ENCODE results near the gene PDE2A. TPM values are rescaled to one million over a fixed set of nuclear protein-coding genes. Genes with fewer than 3 reads are reported as not detected.

PDE2A gene
- total RNA-seq, 1 donor from 2014 or later = 8.4 TPM

DNA sequence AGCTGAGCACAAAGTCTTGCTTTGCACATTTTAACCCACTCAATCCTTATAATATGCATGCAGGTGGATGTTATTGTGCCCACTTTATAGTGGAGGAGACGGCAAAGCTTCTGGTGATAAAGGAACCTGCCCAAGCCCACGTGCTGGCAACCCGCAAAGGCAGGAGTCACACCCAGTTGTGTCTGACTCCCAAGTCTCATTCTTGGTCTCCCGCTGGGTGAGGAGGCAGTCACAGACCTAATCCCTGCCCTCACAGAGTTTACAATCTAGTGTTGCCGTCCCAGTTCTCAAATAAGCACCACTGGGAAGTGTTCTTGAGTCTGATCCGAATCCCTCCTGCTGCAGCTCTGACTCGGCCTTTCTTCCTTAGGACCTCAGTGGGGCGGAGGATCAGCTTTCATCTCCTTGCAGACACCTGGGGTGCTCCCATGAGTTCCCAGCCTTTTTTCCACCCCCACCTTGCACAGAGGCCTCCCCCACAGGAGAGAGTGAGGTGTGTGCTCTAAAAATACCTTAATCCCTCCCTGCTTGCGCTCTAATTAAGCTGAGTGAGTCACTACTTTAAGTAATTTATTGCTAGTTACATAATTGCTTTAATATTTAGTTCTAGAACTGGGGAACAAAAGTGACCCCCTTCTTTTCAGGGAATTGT, 15.1 kb downstream of the PDE2A start:
- no peak for DNase-seq (ENCODE audit: low read depth, low spot score)

DNA sequence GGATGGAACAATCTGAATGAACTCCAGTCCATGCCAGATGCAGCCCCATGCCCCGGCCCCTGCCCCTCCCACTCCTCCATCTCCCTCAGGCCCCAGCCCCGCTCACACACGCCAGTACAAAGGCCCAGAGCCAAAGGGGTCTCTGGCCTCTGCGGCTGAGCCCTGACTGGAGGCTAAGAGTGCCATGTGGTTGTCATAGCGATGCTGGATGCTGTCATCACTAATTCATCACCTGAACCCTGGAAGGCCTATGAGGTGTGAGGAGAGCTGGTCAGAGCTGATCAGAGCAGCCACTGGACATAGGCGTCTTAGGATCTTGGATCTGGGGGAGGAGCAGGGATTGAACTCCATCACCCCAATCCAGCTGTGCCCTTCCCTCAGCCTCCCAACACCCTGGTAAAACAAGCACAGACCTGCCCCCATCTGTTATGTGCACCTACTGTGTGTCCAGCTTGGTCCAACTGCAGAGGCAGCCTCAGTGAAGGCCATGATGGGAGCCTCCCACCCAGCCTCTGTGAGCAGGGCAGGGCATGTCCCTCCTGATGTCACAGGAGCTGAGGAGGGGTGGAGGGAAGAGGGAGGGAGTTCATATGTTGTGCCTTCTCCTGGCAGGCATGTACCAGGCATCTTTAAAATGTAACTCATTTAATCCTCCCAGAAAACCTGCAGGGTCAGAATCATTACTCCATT, 16.7 kb downstream of the PDE2A start:
- no peak for DNase-seq (ENCODE audit: low read depth, low spot score)

DNA sequence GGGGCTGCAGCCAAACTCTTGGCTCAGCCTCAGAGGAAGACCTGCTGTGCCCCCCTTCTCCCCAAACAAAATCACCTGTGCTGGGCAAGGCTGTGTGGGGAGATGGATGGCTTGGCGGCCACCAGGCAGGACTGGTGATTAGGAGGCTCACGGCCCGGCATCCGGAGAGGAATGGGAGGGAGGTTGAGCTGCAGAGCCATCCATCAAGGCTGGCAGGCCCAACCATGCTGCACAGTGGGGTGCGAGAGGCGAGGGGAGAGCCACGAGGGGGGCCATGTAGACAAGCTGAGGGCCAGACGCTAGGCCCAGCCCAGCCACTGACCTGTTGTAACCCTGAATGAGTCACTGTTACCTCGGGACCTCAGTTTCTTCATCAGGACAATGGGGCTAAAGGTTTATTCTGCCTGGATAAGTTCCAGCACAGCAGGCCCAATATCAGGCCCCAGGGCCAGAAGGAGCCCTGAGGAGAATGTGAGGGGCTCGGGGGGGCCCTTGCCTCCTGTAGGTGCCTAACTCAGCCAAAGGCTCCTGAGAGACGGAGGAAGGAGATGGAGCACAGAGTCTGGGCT, 18.2 kb downstream of the PDE2A start:
- no peak for DNase-seq (ENCODE audit: low read depth, low spot score)

DNA sequence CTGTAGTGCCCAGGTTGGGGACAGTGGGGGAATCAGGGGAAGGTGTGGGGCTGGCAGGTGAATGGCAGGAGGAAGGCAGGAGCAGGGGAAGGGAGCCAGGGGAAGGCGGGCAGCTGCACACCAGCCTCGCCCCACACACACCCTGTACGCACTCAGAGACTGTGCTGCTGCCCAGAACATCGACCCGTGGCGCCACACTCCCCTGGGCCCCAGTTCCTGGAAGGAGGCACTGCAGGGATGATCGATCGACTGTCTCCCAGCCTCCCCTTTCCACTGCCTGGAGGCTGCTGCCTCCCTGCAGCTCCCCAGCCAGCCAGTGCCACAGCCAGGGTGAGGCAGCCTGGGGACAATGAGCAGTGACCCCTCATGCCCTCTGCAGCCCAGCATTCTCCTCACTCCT, 19.2 kb downstream of the PDE2A start:
- no peak for DNase-seq (ENCODE audit: low read depth, low spot score)

DNA sequence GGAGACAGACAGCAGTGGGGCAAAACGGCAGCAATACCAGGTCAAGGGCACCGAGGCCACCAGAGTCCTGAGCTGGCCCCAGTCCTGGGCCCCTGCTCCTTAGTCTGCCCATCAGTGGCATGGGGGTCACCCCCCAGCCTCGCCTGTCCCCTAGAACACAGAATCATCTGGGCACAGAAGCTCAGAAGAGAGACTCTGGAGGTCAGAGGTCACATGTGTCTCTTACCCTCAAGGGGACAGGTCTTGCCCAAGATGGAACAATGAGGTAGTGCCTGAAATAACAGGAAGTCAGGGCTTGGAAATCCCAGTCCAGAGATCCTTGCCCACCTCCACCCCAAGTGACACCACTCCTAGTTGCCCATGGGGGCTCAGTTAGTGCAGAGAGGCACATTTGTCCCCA, 20.6 kb downstream of the PDE2A start:
- DNase-seq (ENCODE audit: low read depth, low spot score) = no peak

DNA sequence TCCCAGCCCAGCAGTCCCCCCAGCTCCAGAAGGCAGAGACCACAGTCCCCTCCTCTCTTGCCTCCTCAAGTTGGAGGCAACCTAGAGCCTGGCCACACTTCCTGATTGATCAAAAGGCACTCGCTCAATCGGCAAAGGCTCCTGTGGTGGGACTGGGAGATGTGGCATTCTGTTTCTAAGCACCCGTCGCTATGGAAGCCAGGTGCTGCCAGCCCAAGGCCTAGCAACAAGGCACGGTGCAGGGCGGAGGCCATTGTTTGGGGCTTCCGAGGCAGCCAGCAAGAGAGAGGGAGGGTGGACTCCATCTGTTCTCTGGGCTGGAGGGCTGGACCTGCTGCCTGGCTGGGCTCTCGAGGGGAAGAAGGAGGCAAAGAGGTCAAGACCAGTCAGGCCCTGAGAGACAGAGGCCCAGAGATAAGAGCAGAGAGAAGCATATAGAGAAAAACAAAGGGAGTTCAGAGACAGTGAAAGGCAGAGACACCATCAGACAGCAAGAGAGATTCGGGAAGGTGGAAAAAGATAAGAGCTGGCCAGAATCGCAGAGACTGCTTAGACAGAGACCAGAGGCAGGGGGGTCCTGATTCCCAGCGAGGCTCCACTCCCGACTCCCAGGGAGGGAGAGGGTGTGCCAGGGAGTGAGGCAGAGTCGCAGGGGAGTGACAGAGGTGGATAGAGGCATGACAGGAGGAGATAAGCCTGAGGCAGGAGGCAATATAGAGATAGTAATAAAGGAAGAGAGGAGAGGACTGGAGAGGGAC, 21.2 kb downstream of the PDE2A start:
- DNase-seq (ENCODE audit: low read depth, low spot score) = no peak

DNA sequence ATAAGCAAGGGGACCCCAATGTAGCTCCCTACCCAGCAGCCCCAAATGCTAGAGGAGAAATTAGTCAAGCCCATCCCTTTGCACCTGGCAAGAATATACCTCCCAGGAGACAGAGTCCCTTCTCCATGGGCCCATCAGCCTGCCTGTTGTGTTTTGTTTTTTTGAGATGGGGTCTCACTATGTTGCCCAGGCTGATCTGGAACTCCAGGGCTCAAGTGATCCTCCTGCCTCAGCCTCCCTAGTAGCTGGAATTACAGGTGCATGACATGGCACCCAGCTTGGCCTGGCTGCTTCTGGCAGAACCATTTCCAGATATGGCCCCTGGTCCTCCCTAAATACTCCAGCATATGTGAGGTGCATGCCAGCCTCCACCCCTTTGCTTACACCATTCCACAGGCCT, 22.1 kb downstream of the PDE2A start:
- no peak for DNase-seq (ENCODE audit: low read depth, low spot score)

DNA sequence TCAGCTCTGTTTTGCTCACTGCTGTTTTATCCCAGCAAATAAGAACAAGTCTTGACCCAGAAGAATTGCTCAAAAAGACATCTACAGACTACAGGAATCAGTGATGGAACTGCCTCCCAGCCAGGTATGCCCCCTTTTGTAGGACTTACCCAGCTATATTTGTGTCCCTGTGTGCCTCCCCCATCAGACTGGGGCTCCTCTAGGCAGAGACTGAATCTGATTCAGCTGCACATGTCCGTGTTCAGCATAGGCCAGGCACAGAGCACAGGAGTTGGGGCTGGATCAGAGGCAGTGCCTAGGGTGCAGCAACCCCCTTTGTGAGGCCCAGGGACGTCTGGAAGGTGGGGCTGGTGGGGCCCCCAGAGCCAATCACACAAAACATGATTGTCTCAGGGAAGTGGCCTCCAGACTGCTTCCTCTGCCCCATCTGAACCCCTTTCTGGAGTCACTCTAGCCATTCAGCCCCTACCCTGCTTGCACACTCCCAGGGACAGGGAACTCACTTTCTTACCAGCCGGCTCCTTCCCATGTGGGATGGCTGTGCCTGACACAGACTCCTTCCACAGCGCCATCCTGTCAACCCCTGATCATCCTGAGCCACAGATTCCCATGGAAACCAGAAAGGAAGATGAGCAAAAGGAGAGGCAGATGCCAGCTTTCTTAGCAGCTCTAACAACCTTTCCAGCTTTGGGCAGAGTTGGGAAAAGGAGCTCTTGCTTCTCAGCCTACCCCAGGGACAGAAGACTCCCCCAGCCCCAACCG, 24.8 kb downstream of the PDE2A start:
- no peak for DNase-seq (ENCODE audit: low read depth, low spot score)

DNA sequence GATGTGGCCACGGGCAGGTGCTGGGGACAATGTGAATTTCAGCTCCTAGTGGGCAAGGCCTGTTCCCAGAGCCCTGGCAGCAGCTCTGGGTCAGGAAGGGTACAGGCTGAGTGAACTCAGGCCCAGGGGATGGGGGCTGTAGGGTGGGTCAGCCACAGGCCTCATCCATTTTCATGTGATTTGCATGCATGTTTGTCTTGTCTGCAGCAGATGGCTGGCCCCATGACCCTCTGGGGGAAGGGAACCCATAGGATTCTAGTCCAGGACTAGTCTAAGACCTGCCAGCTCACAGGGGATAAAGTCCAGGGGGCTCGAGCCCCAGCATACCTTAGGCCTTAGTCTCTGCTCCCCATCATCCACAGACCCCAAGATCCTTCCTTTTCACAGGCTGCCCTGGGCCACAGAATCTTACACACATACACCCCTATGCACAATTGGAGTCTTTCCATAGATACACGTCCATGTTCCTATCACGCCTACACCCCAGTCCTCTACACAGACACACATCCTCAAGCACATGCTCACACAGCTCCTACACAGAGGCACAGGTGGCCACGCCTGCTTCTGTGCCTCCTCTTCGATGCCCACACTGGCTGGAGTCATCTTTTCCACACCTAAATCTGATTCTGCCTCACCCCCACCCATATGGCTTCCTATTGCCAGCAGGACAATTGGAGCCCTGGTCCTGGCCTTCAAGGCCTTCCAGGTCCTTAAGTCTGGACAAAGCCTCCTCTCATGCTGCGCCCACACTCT, 25.7 kb downstream of the PDE2A start:
- DNase-seq (ENCODE audit: low read depth, low spot score) = no peak

DNA sequence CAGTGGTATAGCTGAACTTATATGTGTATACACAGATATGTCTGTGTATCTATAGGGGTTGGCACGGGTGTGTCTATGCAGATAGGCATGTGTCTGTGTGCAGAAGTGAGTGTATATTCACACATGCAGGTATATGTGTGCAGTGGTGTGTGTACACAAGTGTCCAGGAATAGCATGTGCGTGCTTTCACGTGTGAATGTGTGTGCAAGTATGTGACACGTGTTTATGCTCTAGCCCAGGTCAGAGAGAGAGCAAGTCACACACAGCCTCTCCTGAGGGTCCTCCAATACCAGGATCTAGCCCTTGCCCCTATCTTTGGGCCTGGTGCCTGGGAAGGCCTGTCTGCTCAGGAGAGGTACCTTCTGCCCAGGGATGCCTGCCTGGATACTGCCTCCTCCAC, 26.3 kb downstream of the PDE2A start:
- DNase-seq (ENCODE audit: low read depth, low spot score) = no peak

DNA sequence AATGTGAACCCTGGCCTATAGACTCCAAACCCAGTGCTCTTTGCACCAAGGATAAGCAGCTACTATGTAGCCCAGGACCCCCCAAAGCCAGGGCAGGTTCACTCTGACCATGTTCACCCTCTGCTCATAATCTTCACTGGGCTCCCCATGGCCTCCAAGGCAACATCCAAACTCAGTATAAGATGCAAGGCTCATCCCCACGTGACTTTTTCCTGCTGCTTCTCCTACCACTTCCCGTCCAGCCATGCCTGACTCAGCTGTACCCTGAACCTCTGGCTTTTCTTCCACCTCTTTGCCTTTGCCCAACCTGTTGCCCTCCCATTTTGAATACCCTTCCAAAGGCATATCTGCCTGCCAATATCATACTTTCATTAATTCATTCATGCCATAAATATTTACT, 27.8 kb downstream of the PDE2A start:
- DNase-seq (ENCODE audit: low read depth, low spot score) = no peak

DNA sequence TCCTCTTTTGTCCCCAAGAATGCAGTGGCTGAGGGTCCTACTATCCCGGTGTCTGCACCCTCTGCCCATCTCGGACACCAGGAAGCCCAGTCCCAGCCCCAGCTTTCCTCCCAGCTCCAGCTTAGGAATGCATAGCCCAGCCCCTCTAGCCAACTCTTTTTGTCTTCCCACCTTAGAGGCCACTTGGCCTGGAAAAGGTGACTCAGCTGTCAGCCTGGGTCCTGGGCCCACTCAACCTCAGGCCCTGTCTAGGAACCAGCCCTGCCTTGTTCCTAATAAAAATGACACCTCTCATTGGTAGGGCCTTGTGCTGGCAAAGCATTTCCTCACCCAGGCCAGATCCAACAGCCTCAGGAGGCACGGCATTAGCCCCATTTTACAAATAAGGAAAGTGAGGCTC, 28.2 kb downstream of the PDE2A start:
- no peak for DNase-seq (ENCODE audit: low read depth, low spot score)

DNA sequence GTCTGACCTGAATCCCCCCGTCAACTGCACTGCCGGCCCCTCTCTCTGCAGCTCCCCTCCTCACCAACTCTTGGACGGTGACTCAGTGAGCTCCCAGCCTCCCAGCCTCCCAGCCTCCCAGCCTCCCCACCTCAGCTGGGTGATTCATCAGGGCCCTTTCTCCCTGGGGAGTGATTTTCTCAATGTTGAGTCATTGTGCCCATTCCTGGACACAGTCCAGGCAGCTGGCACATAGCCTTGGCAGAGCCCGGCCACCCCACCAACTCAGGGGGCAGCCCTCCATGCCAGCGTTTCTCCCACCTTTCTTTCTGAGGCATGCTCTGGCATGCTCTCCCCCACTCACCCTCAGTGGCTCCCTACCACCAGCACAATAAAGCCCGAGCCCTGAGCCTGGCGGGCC, 30.7 kb downstream of the PDE2A start:
- no peak for DNase-seq (ENCODE audit: low read depth, low spot score)

DNA sequence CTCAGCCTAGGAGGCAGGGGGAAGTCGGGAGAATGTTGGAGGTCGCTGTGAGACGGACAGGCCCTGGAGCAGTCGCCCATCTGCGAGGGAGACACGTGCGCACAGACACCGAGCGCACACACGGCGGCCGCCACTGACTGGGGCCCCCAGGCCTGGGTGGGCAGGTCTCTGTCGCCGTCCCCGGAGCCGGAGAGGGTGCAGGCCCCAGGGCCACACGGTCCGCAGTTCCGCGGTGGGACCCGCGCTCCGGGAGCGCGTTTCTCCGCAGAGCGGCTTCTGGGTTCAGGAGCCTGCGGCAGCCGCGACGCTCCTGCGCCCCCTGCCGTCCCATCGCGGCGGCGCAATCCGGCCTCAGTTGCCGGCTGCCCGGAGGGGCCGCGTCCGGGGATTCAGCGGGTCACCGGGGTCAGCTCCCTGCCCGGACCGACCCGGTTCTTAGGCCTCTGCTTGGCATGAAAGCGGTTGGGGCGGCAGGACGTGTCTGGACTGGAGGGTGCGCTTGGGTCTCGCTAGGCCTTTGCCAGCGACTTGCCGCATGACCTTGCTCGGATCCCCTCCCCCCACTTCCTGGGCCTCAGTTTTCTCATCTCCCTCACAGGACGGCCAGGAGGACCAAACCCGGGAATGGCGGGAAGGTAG, 31.2 kb downstream of the PDE2A start:
- no peak for DNase-seq (ENCODE audit: low read depth, low spot score)

DNA sequence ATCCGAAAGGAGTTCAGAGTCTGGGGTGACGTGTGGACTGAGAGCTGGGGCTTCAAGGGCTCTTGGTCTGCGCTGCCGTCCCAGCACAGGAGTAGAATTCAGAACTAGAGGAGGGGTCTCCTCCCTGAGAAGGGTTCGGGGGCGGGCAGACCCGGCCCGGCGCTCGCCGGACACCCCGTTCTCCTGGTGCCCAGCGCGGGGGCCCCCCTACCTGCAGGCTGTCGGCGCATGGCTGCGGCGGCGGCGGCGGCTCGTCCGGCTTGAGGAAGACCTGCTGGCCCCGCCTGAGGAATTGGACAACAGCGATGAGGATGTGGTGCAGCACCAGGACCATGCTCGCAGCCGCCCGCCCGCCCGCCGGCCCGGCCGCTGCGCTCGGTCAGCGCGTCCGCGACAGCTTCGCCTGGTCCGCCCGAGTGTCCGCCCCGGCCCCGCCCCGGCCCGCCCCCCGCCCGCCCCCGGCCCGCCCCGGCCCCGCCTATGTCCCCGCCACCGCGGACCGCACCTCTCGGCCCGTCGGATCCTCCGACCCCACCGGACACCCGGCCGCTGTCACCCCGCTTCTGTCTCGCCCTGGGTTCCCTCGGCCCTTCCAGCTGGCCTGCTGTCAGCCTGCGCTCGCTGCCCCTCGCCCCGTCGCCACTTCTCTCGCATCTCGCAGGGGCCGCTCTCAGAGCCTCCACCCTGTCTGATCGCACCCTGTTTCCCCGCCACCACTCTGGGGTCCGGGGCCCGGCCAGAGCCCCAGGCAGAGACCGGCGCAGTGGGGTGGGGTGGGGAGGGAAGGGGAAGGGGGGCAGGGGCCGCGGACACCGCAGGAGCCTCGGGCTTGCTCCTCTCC, 32.0 kb downstream of the PDE2A start:
- DNase-seq (ENCODE audit: low read depth, low spot score) = no peak

DNA sequence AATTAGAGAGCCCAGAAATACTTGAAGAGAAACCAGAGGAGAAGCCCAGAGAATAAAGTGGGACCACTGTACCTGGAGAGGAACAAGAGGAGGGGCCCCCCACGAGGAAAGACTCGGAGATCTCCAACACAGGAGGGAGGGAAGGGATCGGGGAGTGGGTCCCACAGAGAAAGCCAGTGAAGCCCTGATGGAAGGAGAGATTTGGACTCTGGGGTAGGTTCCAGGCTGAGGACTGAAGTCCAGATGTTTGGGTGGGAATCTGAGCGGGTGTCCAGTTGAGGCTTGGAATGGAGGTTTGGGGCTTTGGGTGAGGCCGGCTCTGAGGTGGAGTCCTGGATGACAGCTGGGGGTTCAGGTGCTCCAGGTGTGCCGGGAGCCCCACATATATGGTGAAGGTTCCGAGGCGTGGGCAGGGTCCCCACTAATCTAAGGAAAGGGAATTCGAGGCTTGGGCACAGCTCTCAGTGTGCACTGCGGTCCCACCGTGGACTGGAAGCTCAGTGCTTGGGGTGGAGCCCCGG, 32.6 kb downstream of the PDE2A start:
- no peak for DNase-seq (ENCODE audit: low read depth, low spot score)

DNA sequence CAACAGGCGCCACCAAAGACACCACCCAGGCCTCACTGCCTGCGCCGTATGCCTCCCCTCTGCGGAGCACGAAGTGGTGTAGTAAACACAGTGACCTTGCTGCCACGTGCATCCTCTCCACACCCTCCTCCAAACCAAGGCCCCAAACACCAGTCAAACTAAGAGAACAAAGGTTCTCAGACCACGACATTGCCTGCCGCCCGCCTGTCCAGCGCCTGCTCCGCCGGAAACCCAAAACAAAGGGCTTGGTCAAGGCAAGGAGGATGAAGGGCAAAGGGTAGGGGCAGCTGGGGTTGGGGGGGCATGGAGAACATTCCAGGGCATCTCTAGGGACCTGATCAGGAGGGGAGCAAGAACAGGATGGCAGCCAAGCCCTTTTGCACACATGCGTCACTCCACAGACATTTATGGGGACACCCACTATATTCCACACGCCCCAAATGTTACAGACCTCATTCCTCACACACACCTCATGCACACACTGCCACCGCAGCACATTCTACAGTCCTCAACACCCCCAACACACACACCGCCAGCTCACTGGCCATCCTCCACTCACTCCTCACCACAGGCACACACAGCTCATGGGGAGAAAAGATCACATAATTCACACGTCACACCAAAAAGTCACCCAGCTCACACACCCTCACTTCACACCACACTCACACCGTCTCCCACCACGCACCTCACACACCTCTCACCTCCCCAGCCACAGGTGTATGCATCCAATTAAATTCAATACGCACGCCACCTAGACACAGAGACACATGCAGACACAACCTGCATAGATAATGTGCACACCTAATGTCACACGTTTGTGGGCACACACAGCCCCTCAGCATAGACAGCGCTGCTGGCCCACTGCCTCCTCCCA, 34.5 kb downstream of the PDE2A start:
- no peak for DNase-seq (ENCODE audit: low read depth, low spot score)

DNA sequence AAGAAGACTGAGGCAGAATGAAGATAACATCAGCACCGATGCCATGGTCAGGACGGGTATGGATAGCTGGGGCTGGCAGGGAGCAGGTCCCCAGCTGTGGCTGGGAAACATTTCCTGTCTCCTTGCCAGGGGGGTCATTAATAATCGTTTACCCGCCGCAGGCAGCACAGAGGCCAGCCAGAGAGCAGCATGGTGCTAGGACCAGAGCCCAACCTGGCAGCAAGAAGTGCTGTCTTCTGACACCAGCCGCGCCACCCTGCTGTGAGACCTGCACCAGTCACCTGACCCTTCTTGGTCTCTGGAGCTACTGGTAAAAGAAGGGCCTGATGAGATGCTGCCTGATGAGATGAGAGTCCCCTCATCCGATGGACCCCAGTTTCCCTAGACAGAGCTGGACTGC, 36.3 kb downstream of the PDE2A start:
- DNase-seq (ENCODE audit: low read depth, low spot score) = no peak
